Measurements from ENCODE around the gene XRCC4. TPM values are rescaled to one million over a fixed set of nuclear protein-coding genes. Genes with fewer than 3 reads are reported as not detected.

XRCC4 gene
- total and polyA plus RNA-seq, 4 donors: 2.3 to 4.9 (median 3.0) TPM

DNA sequence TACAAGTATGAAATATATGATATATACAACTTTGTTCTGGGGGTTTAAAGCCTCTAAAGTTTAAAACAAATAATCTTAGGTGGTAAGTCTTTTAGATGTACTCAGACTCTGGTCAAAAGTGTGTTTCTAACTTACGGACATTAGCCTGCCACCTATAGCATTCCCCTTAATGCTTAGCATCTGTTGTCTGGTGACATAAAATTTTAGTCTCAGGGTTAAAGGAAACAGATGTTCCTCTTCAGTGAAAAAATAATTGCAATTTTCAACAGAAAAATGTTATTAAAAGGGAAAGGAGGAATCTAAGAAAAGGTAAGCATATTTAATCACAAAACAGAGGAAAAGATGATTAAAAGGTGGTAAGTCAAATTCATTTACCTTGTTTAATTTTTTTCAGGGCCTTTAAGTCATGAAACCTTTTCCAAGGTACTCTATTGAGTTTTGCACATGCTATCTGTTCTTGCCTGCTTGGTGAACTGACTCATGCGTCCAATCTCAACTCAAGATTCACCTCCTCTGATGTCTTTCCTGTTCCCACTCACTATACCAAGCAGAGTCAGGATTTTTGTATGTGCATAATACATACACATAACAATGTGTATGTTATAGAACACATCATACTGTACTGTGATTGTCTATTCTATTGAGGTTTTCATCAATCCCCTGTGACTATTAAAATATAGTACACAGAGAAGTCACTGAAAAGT is 8.1 kb upstream of the XRCC4 start:
- Histone ChIP-seq H3K9ac (ENCODE audit: low read depth in 1 of 2, low read length in 2 of 2) (no peak overlapping the region), H3K36me3 (ENCODE audit: control insufficient read depth in 4 of 4, insufficient read depth in 3 of 4, low read depth in 1 of 4, low read length in 3 of 4) (peaks cover 0 to 3% (median 0%) of the 10 kb centered on the region in 4 donors), H3K4me1 (ENCODE audit: control insufficient read depth in 4 of 4, insufficient read depth in 4 of 4, low read length in 3 of 4) (peaks cover 0 to 25% (median 3%) of the 10 kb centered on the region in 4 donors), H3K27me3 (ENCODE audit: control insufficient read depth in 4 of 4, insufficient read depth in 4 of 4, low read length in 3 of 4) (no peaks in the 10 kb centered on the region), H3K27ac (ENCODE audit: low read depth in 1 of 2, low read length in 2 of 2) (no peak overlapping the region), H3K9me3 (ENCODE audit: control insufficient read depth in 4 of 4, low read length in 3 of 4) (no peaks in the 10 kb centered on the region), H3K4me3 (ENCODE audit: low read depth in 1 of 3, low read length in 3 of 3) (no peak overlapping the region)
- DNase-seq (ENCODE audit: low spot score): no peak
- WGBS: 94% methylated on average over 2 of the region's 2 CpGs
- TF ChIP-seq HNF4G (IDR thresholded peaks at IDR 0.05): no peak
- TF ChIP-seq TAF1 (conservative IDR thresholded peaks at IDR 0.05): no peak
- TF ChIP-seq SP1 (IDR thresholded peaks at IDR 0.05): no peak
- no peak for TF ChIP-seq HNF4A (conservative IDR thresholded peaks at IDR 0.05)
- no peak for TF ChIP-seq FOXA2 (IDR thresholded peaks at IDR 0.05)
- TF ChIP-seq GABPA (IDR thresholded peaks at IDR 0.05 in 1 of 2, conservative IDR thresholded peaks at IDR 0.05 in 1 of 2): no peak
- no peak for TF ChIP-seq FOXA1 (IDR thresholded peaks at IDR 0.05)
- TF ChIP-seq, protein P1, sequence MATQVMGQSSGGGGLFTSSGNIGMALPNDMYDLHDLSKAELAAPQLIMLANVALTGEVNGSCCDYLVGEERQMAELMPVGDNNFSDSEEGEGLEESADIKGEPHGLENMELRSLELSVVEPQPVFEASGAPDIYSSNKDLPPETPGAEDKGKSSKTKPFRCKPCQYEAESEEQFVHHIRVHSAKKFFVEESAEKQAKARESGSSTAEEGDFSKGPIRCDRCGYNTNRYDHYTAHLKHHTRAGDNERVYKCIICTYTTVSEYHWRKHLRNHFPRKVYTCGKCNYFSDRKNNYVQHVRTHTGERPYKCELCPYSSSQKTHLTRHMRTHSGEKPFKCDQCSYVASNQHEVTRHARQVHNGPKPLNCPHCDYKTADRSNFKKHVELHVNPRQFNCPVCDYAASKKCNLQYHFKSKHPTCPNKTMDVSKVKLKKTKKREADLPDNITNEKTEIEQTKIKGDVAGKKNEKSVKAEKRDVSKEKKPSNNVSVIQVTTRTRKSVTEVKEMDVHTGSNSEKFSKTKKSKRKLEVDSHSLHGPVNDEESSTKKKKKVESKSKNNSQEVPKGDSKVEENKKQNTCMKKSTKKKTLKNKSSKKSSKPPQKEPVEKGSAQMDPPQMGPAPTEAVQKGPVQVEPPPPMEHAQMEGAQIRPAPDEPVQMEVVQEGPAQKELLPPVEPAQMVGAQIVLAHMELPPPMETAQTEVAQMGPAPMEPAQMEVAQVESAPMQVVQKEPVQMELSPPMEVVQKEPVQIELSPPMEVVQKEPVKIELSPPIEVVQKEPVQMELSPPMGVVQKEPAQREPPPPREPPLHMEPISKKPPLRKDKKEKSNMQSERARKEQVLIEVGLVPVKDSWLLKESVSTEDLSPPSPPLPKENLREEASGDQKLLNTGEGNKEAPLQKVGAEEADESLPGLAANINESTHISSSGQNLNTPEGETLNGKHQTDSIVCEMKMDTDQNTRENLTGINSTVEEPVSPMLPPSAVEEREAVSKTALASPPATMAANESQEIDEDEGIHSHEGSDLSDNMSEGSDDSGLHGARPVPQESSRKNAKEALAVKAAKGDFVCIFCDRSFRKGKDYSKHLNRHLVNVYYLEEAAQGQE (IDR thresholded peaks at IDR 0.05): no peak
- TF ChIP-seq, protein P2, sequence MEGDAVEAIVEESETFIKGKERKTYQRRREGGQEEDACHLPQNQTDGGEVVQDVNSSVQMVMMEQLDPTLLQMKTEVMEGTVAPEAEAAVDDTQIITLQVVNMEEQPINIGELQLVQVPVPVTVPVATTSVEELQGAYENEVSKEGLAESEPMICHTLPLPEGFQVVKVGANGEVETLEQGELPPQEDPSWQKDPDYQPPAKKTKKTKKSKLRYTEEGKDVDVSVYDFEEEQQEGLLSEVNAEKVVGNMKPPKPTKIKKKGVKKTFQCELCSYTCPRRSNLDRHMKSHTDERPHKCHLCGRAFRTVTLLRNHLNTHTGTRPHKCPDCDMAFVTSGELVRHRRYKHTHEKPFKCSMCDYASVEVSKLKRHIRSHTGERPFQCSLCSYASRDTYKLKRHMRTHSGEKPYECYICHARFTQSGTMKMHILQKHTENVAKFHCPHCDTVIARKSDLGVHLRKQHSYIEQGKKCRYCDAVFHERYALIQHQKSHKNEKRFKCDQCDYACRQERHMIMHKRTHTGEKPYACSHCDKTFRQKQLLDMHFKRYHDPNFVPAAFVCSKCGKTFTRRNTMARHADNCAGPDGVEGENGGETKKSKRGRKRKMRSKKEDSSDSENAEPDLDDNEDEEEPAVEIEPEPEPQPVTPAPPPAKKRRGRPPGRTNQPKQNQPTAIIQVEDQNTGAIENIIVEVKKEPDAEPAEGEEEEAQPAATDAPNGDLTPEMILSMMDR (IDR thresholded peaks at IDR 0.05; ENCODE audit: low read depth, low read length, missing input control): no peak
- no peak for TF ChIP-seq YY1 (IDR thresholded peaks at IDR 0.05)
- no peak for TF ChIP-seq RXRA (IDR thresholded peaks at IDR 0.05)
- TF ChIP-seq, protein P3, sequence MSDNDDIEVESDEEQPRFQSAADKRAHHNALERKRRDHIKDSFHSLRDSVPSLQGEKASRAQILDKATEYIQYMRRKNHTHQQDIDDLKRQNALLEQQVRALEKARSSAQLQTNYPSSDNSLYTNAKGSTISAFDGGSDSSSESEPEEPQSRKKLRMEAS (IDR thresholded peaks at IDR 0.05): no peak
- no peak for TF ChIP-seq RAD21 (IDR thresholded peaks at IDR 0.05)
- TF ChIP-seq, protein P4, sequence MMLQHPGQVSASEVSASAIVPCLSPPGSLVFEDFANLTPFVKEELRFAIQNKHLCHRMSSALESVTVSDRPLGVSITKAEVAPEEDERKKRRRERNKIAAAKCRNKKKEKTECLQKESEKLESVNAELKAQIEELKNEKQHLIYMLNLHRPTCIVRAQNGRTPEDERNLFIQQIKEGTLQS (IDR thresholded peaks at IDR 0.05): no peak
- TF ChIP-seq JUND (IDR thresholded peaks at IDR 0.05): no peak

DNA sequence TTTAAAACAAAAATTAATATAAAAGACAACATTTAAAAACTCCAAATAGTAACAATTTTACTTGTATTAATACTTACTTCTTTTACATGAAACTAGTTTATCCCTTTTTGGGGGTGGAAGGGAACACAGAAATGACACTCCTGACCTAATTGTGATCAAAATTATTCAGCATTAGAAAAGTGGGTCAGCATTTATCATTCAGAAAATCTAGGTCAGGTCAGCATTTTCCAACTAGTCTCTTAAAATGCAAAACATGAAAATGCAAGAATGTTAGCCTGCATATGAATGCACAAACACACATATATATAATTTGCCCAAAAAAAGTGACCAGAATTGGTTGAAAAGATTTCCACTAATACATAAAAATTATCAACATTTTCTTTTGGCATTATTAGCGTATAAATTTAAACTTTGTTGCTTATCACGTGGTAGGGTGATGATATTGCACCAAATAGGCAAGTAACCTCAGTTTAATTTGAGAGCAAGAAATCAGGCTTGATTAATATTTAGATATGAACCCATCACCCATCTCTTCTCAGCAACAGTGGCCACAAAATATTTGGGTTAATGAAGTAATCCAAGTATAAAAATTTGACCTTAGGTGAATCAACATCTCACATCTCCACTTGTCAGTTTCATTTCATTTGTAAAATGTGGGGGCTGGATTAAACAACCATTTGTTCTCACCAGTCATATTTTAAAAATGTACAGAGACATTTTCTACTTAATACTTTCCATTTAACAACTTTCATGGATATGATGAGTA is 5.9 kb upstream of the XRCC4 start:
- no peak overlapping the region for H3K27ac ChIP-seq (ENCODE audit: low read depth in 1 of 2, low read length in 2 of 2)
- 81% methylated on average over 2 of the region's 2 CpGs for WGBS
- TF ChIP-seq GABPA (IDR thresholded peaks at IDR 0.05 in 1 of 2, conservative IDR thresholded peaks at IDR 0.05 in 1 of 2) (no peak), SP1 (IDR thresholded peaks at IDR 0.05) (no peak), TAF1 (conservative IDR thresholded peaks at IDR 0.05) (no peak), NR2F2 (IDR thresholded peaks at IDR 0.05) (no peak), YY1 (IDR thresholded peaks at IDR 0.05) (no peak), RAD21 (IDR thresholded peaks at IDR 0.05) (no peak), FOXA2 (IDR thresholded peaks at IDR 0.05) (no peak), RXRA (IDR thresholded peaks at IDR 0.05) (no peak), EGR1 (IDR thresholded peaks at IDR 0.05; ENCODE audit: low read depth in 2 of 2) (no peak), HNF4G (IDR thresholded peaks at IDR 0.05) (no peak)
- TF ChIP-seq, protein P1 (IDR thresholded peaks at IDR 0.05): no peak
- TF ChIP-seq, protein P4 (IDR thresholded peaks at IDR 0.05): no peak
- TF ChIP-seq, protein P2 (IDR thresholded peaks at IDR 0.05; ENCODE audit: low read depth, low read length, missing input control): no peak

More for the DNA sequence above, 5.9 kb upstream of the XRCC4 start:
- no peak for DNase-seq (ENCODE audit: low spot score)
- no peaks in the 10 kb centered on the region for H3K9me3 ChIP-seq (ENCODE audit: control insufficient read depth in 4 of 4, low read length in 3 of 4)
- no peaks in the 10 kb centered on the region for H3K27me3 ChIP-seq (ENCODE audit: control insufficient read depth in 4 of 4, insufficient read depth in 4 of 4, low read length in 3 of 4)
- no peak overlapping the region for H3K9ac ChIP-seq (ENCODE audit: low read depth in 1 of 2, low read length in 2 of 2)
- no peak overlapping the region for H3K4me3 ChIP-seq (ENCODE audit: low read depth in 1 of 3, low read length in 3 of 3)
- no peaks in the 10 kb centered on the region for H3K36me3 ChIP-seq (ENCODE audit: control insufficient read depth in 4 of 4, insufficient read depth in 3 of 4, low read depth in 1 of 4, low read length in 3 of 4)
- H3K4me1 ChIP-seq (ENCODE audit: control insufficient read depth in 4 of 4, insufficient read depth in 4 of 4, low read length in 3 of 4): peaks cover 4 to 34% (median 10%) of the 10 kb centered on the region in 4 donors
